Sigmoid colon (tissue), 7 donors: ENCODE results near the gene SMCR8. TPM values are rescaled to one million over a fixed set of nuclear protein-coding genes. Genes with fewer than 3 reads are reported as not detected.
"Not testable (repeated sequence)": the region's sequence is repeated elsewhere in the genome, so short reads cannot be mapped to it uniquely, and the experiment has no call there.

Experiments used
- DNase-seq: peaks from one replicate; pipeline ENCODE4 v3.0.0-alpha.2; 2019
- H3K27ac ChIP-seq, 4 donors: fragments of 200-600 bp; sonication (generic); one replicate each; pipeline ENCODE4 v1.5.1; 2016 to 2019; ENCODE audit warnings: mild to moderate bottlenecking in 1 of 4
- H3K27me3 ChIP-seq, 3 donors: fragments of 200-600 bp; sonication (generic); one replicate each; pipeline ENCODE4 v1.5.1; 2019; ENCODE audit warnings: mild to moderate bottlenecking in 1 of 3
- H3K36me3 ChIP-seq, 4 donors: fragments of 200-600 bp; sonication (generic); one replicate each; pipeline ENCODE4 v1.5.1; 2016 to 2019
- H3K4me1 ChIP-seq, 4 donors: fragments of 200-600 bp; sonication (generic); one replicate each; pipeline ENCODE4 v1.5.1; 2017 to 2019
- H3K4me3 ChIP-seq, 4 donors: fragments of 200-600 bp; sonication (generic); one replicate each; pipeline ENCODE4 v1.5.1; 2017 to 2019; ENCODE audit warnings: mild to moderate bottlenecking in 2 of 4, moderate library complexity in 1 of 4
- H3K9me3 ChIP-seq, 4 donors: fragments of 200-600 bp in 3 of 4; sonication (generic) in 3 of 4; one replicate each; pipeline versions ENCODE4 v1.5.1 to v1.6.1; 2013 to 2019
- EP300 ChIP-seq, 4 donors: sonication (generic); formaldehyde crosslinking; IDR thresholded peaks; one replicate each; pipeline ENCODE4 v1.6.1; 2017; ENCODE audit warnings: antibody characterized with exemption in 4 of 4
- POLR2A ChIP-seq, 2 donors: fragments of 450-650 bp; IDR thresholded peaks; one replicate each; pipeline ENCODE4 v1.6.1; 2016; ENCODE audit warnings: antibody characterized with exemption in 2 of 2, mild to moderate bottlenecking in 2 of 2, moderate library complexity in 2 of 2
- POLR2AphosphoS5 ChIP-seq, 4 donors: sonication (generic); formaldehyde crosslinking; IDR thresholded peaks; one replicate each; pipeline ENCODE4 v1.6.1; 2017; ENCODE audit warnings: antibody characterized with exemption in 4 of 4
- WGBS, 2 donors: extraction: QIAGEN DNeasy Blood & Tissue Kit; methylation state at CpG; one replicate each; pipeline ENCODE4 v1.1.7; 2013; 5-methylcytosine and 5-hydroxymethylcytosine counted together
- intact Hi-C: fragments of 100-400 bp; cut with DNase I; formaldehyde crosslinking; loops from one replicate; pipeline ENCODE4 v1.15.1; 2023
- polyA plus RNA-seq, 3 donors: library from polyadenylated mRNA; stranded (reverse); fragments of 200-250 nt; gene quantifications; one replicate each; pipeline ENCODE4 v1.2.3, GENCODE V29; 2013
- total RNA-seq, 4 donors: library from RNA; depleted of rRNA; stranded (reverse); fragments of >200 nt; gene quantifications; one replicate each; pipeline ENCODE4 v1.1.0, GENCODE V29; 2016
- TF ChIP-seq, protein P1 (sequence below), 4 experiments: fragments of 450-650 bp in 3 of 4; fragments of 200-600 bp in 1 of 4; IDR thresholded peaks; one replicate each; pipeline ENCODE4 v1.5.1; 2016 to 2019; ENCODE audit warnings: antibody characterized with exemption in 4 of 4, mild to moderate bottlenecking in 3 of 4, moderate library complexity in 2 of 4
- donor health status: healthy with polysubstance abuse.
- donor health status: Bipolar disorder and iron deficiency.
- donor health status: healthy.

Gene SMCR8
- total and polyA plus RNA-seq, 7 donors: 4.2 to 16.6 (median 10.5) TPM

DNA sequence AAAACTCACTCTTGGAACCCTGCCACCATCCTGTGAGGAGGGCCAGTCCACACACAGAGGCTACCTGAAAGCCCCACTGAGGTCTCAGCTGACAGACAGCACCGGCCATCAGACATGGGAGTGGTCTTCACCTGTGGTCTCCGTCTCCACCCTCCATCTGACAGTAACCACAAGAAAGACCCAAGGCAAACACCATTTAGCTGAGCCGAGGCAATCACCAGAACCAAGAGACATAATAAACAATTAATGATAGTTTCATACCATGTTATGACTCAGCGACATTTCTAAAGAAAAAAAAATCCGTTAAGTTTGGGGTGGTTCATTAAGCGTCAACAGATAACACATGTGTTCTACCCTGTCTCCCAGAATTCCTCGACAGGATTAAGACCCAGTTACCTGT is 56.4 kb downstream of the SMCR8 start:
- 74 to 75% methylated on average over 7 of the region's 7 CpGs for WGBS, 2 donors

DNA sequence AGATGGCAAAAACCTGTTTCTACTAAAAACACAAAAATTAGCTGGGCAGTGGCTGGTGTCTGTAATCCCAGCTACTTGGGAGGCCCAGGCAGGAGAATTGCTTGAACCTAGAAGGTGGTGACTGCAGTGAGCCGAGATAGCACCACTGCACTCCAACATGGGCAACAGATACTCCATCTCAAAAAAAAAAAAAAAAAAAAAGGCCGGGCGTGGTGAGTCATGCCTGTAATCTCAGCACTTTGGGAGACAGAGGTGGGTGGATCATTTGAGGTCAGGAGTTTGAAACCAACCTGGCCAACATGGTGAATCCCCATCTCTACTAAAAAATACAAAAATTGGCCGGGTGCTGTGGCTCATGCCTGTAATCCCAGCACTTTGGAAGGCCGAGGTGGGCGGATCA is 58.1 kb downstream of the SMCR8 start:
- H3K4me3 ChIP-seq, intact Hi-C loops, H3K27me3 ChIP-seq, H3K27ac ChIP-seq, H3K4me1 ChIP-seq, H3K36me3 ChIP-seq, H3K9me3 ChIP-seq, DNase-seq: not testable (repeated sequence)
- 84 to 87% methylated on average over 6 of the region's 6 CpGs for WGBS, 2 donors

More for the DNA sequence above, 56.4 kb downstream of the SMCR8 start:
- no peak for DNase-seq
- intact Hi-C loops: no loop called here
- peaks cover 0 to 5% (median 3%) of the 10 kb centered on the region in 4 donors for H3K9me3 ChIP-seq
- H3K27ac ChIP-seq: no peak overlapping the region
- H3K27me3 ChIP-seq: no peaks in the 10 kb centered on the region
- H3K36me3 ChIP-seq: no peaks in the 10 kb centered on the region
- no peak for TF ChIP-seq EP300 (IDR thresholded peaks at IDR 0.05)
- TF ChIP-seq POLR2A (IDR thresholded peaks at IDR 0.05): no peak
- TF ChIP-seq, protein P1, sequence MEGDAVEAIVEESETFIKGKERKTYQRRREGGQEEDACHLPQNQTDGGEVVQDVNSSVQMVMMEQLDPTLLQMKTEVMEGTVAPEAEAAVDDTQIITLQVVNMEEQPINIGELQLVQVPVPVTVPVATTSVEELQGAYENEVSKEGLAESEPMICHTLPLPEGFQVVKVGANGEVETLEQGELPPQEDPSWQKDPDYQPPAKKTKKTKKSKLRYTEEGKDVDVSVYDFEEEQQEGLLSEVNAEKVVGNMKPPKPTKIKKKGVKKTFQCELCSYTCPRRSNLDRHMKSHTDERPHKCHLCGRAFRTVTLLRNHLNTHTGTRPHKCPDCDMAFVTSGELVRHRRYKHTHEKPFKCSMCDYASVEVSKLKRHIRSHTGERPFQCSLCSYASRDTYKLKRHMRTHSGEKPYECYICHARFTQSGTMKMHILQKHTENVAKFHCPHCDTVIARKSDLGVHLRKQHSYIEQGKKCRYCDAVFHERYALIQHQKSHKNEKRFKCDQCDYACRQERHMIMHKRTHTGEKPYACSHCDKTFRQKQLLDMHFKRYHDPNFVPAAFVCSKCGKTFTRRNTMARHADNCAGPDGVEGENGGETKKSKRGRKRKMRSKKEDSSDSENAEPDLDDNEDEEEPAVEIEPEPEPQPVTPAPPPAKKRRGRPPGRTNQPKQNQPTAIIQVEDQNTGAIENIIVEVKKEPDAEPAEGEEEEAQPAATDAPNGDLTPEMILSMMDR (IDR thresholded peaks at IDR 0.05): no peak
- H3K4me1 ChIP-seq: no peaks in the 10 kb centered on the region
- no peak overlapping the region for H3K4me3 ChIP-seq

DNA sequence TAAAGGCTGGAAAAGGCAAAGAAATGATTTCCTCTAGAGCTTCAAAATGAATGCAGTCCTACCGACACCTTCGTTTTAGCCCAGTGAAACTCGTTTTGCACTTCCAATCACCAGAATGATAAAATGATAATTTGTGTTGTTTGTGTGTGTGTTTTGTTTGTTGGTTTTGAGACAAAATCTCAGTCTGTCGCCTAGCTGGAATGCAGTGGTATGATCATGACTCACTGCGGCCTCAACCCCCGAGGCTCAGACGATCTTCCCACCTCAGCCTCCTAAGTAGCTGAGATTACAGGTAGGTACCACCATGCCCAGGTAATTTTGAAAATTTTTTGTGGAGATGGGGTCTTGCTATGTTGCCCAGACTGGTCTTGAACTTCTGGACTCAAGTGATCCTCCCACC is 59.1 kb downstream of the SMCR8 start:
- no peak overlapping the region for H3K27ac ChIP-seq
- H3K36me3 ChIP-seq: no peaks in the 10 kb centered on the region
- no peaks in the 10 kb centered on the region for H3K27me3 ChIP-seq
- intact Hi-C loops: no loop called here
- no peak for DNase-seq
- H3K4me3 ChIP-seq: no peak overlapping the region
- no peak for TF ChIP-seq EP300 (IDR thresholded peaks at IDR 0.05)
- TF ChIP-seq POLR2AphosphoS5 (IDR thresholded peaks at IDR 0.05): no peak
- no peak for TF ChIP-seq POLR2A (IDR thresholded peaks at IDR 0.05)
- TF ChIP-seq, protein P1 (IDR thresholded peaks at IDR 0.05): no peak
- whole genome bisulfite sequencing, 2 donors: 85 to 94% methylated on average over 7 of the region's 7 CpGs
- peaks cover 0 to 5% (median 3%) of the 10 kb centered on the region in 4 donors for H3K9me3 ChIP-seq
- H3K4me1 ChIP-seq: no peaks in the 10 kb centered on the region

Other genes with a start within 250 kb of the SMCR8 start
- 10 to 100 TPM; 25.2 to 36.0 (median 34.4) TPM for gene DRG2, start 227.3 kb upstream of the SMCR8 start, total RNA-seq
- gene DRG2, start 227.3 kb upstream of the SMCR8 start, polyA plus RNA-seq: 10 to 100 TPM; 25.0 to 37.3 (median 27.6) TPM
- 1 to 10 TPM in 2 of 4 donors, under 1 TPM in 2; 0.68 to 3.6 (median 1.3) TPM for gene MYO15A, start 206.5 kb upstream of the SMCR8 start, total RNA-seq
- gene MYO15A, start 206.5 kb upstream of the SMCR8 start, polyA plus RNA-seq: under 1 TPM in 2 of 3 donors, not detected in 1; 0.60 to 0.73 TPM
- gene ALKBH5, start 131.5 kb upstream of the SMCR8 start, total RNA-seq: 100 to 1,000 TPM; 100 to 109 (median 104) TPM
- gene ALKBH5, start 131.5 kb upstream of the SMCR8 start, polyA plus RNA-seq: 10 to 100 TPM; 36.6 to 46.7 (median 40.0) TPM
- 10 to 100 TPM; 16.8 to 25.2 (median 17.2) TPM for gene LLGL1, start 89.7 kb upstream of the SMCR8 start, total RNA-seq
- gene LLGL1, start 89.7 kb upstream of the SMCR8 start, polyA plus RNA-seq: 10 to 100 TPM in 1 of 3 donors, 1 to 10 TPM in 2; 2.8 to 11.2 (median 4.2) TPM
- gene FLII, start 56.6 kb upstream of the SMCR8 start, total RNA-seq: 100 to 1,000 TPM; 222 to 422 (median 236) TPM
- 100 to 1,000 TPM; 115 to 208 (median 136) TPM for gene FLII, start 56.6 kb upstream of the SMCR8 start, polyA plus RNA-seq
- gene MIEF2, start 54.6 kb upstream of the SMCR8 start, total RNA-seq: 10 to 100 TPM in 3 of 4 donors, 1 to 10 TPM in 1; 8.7 to 14.4 (median 11.7) TPM
- gene MIEF2, start 54.6 kb upstream of the SMCR8 start, polyA plus RNA-seq: 10 to 100 TPM in 2 of 3 donors, 1 to 10 TPM in 1; 3.7 to 11.4 (median 11.1) TPM
- 10 to 100 TPM; 22.1 to 42.4 (median 26.0) TPM for gene TOP3A, start 299 bp upstream of the SMCR8 start, total RNA-seq
- gene TOP3A, start 299 bp upstream of the SMCR8 start, polyA plus RNA-seq: 10 to 100 TPM in 1 of 3 donors, 1 to 10 TPM in 2; 5.4 to 21.6 (median 5.5) TPM
- 10 to 100 TPM; 21.9 to 34.2 (median 26.9) TPM for gene SHMT1, start 48.3 kb downstream of the SMCR8 start, total RNA-seq
- 10 to 100 TPM; 16.2 to 34.8 (median 24.7) TPM for gene SHMT1, start 48.3 kb downstream of the SMCR8 start, polyA plus RNA-seq
- not detected for gene EVPLL, start 62.5 kb downstream of the SMCR8 start, total RNA-seq
- gene EVPLL, start 62.5 kb downstream of the SMCR8 start, polyA plus RNA-seq: under 1 TPM in 2 of 3 donors, not detected in 1; 0.28 to 0.60 TPM
- gene LGALS9C, start 161.5 kb downstream of the SMCR8 start, total RNA-seq: under 1 TPM in 1 of 4 donors, not detected in 3; 0.83 TPM
- gene LGALS9C, start 161.5 kb downstream of the SMCR8 start, polyA plus RNA-seq: 100 to 1,000 TPM in 1 of 3 donors, 10 to 100 TPM in 2; 29.6 to 105 (median 38.6) TPM